ENCODE measurements around the gene SLC9A9. TPM values are rescaled to one million over a fixed set of nuclear protein-coding genes. Genes with fewer than 3 reads are reported as not detected.

SLC9A9 gene
- total RNA-seq, 1 donor from 2014 or later: 0.22 TPM

DNA sequence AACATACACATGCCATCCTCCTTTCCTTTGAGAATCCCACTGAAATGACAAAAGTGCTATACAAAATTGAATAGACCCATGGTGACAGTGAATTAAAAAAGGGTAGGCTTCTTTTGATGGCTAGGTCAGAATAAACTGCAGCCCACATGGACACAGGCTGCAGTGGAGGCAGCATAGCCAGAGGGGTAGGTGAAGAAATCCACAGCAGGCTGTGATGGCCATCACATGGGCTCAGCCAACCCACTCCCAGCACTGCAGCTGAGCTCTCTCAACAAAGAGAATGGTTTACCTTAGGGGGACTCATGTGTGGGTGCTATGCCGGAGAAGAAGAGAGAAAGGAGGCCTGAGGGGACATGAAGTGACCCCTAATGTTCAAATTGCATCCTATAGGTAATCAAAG lies 397.6 kb downstream of the SLC9A9 start:
- no peaks in the 10 kb centered on the region for H3K4me1 Mint-ChIP-seq
- H3K9me3 Mint-ChIP-seq: no peaks in the 10 kb centered on the region
- Histone ChIP-seq H4K20me1 (ENCODE audit: low read depth) (no peaks in the 10 kb centered on the region), H3K27me3 (no peaks in the 10 kb centered on the region), H3K9ac (no peak overlapping the region), H3K36me3 (no peaks in the 10 kb centered on the region), H3K9me3 (ENCODE audit: low read depth) (no peaks in the 10 kb centered on the region), H3K79me2 (ENCODE audit: low read depth) (no peaks in the 10 kb centered on the region), H3K4me2 (no peak overlapping the region), H3K4me1 (no peaks in the 10 kb centered on the region), H3K27ac (no peak overlapping the region), H3K4me3 (no peak overlapping the region), H3F3A (ENCODE audit: low read depth) (peaks cover 23% of the 10 kb centered on the region), H2AFZ (replicated peaks) (no peak overlapping the region)
- H3K36me3 Mint-ChIP-seq: no peaks in the 10 kb centered on the region
- DNase-seq (ENCODE audit: low spot score): peak; percentile 9
- H3K27ac Mint-ChIP-seq: no peak overlapping the region
- TF ChIP-seq EZH2 (IDR thresholded peaks at IDR 0.05): no peak
- TF ChIP-seq, protein P1, sequence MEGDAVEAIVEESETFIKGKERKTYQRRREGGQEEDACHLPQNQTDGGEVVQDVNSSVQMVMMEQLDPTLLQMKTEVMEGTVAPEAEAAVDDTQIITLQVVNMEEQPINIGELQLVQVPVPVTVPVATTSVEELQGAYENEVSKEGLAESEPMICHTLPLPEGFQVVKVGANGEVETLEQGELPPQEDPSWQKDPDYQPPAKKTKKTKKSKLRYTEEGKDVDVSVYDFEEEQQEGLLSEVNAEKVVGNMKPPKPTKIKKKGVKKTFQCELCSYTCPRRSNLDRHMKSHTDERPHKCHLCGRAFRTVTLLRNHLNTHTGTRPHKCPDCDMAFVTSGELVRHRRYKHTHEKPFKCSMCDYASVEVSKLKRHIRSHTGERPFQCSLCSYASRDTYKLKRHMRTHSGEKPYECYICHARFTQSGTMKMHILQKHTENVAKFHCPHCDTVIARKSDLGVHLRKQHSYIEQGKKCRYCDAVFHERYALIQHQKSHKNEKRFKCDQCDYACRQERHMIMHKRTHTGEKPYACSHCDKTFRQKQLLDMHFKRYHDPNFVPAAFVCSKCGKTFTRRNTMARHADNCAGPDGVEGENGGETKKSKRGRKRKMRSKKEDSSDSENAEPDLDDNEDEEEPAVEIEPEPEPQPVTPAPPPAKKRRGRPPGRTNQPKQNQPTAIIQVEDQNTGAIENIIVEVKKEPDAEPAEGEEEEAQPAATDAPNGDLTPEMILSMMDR (IDR thresholded peaks at IDR 0.05): no peak
- TF ChIP-seq EZH2phosphoT487 (IDR thresholded peaks at IDR 0.05): no peak
- no peaks in the 10 kb centered on the region for H3K27me3 Mint-ChIP-seq (ENCODE audit: insufficient read depth, low read depth)
- no peak overlapping the region for H3K4me3 Mint-ChIP-seq

DNA sequence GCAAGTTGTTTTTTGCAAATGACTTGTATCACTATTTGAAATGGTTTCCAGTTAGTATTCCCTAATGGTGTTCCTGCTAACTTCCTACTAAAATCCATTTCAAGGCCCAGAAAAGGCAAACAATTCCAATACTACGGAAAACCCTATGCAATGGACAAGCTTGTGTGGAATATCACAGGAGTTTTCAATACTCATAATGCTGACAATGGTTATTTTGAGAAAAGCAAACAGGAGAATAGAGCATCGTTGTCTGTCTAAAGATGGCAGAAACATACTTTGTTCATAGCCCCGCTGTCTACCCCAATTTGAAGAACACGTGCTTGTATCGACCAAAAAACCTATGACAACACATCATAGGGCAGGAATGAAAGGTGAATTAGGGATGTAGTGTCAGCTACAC lies 400.8 kb downstream of the SLC9A9 start:
- H3K9ac ChIP-seq: no peak overlapping the region
- no peaks in the 10 kb centered on the region for H3K36me3 Mint-ChIP-seq
- no peaks in the 10 kb centered on the region for H3K79me2 ChIP-seq (ENCODE audit: low read depth)
- H3K9me3 Mint-ChIP-seq: no peaks in the 10 kb centered on the region
- H4K20me1 ChIP-seq (ENCODE audit: low read depth): no peaks in the 10 kb centered on the region
- no peaks in the 10 kb centered on the region for H3K9me3 ChIP-seq (ENCODE audit: low read depth)
- no peaks in the 10 kb centered on the region for H3K27me3 Mint-ChIP-seq (ENCODE audit: insufficient read depth, low read depth)
- no peak overlapping the region for H3K27ac ChIP-seq
- H3K4me1 ChIP-seq: no peaks in the 10 kb centered on the region
- H3K4me3 ChIP-seq: no peak overlapping the region
- DNase-seq (ENCODE audit: low spot score): no peak
- no peak overlapping the region for H3K4me2 ChIP-seq
- H3K4me1 Mint-ChIP-seq: no peaks in the 10 kb centered on the region
- no peaks in the 10 kb centered on the region for H3K36me3 ChIP-seq
- H3K27ac Mint-ChIP-seq: no peak overlapping the region
- no peak overlapping the region for H3K4me3 Mint-ChIP-seq
- H2AFZ ChIP-seq (replicated peaks): no peak overlapping the region
- H3K27me3 ChIP-seq: no peaks in the 10 kb centered on the region
- H3F3A ChIP-seq (ENCODE audit: low read depth): peaks cover 23% of the 10 kb centered on the region
- no peak for TF ChIP-seq EZH2phosphoT487 (IDR thresholded peaks at IDR 0.05)
- TF ChIP-seq, protein P1 (IDR thresholded peaks at IDR 0.05): no peak
- TF ChIP-seq EZH2 (IDR thresholded peaks at IDR 0.05): no peak

DNA sequence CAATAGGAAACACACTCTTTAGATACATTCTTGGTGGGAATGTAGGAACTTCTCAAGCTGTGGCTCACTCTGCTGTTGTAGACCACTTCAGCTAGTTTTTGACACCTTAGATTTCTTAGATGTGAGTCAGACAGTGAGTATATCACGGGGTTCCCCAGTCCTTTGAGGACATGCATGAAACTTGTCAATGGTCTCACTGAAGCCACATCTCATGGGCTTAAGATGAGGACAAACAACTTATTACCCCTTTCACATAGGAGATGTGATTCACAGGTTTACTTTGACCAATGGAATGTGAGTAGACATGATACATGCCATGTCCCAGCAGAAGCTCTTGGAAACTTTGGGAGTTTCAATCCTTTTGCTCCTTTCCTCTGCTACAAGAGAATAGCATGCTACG lies 403.1 kb downstream of the SLC9A9 start:
- H3K4me2 ChIP-seq: no peak overlapping the region
- H3K27me3 Mint-ChIP-seq (ENCODE audit: insufficient read depth, low read depth): no peaks in the 10 kb centered on the region
- no peak overlapping the region for H2AFZ ChIP-seq (replicated peaks)
- no peaks in the 10 kb centered on the region for H3K36me3 Mint-ChIP-seq
- no peak overlapping the region for H3K27ac Mint-ChIP-seq
- no peaks in the 10 kb centered on the region for H3K9me3 Mint-ChIP-seq
- no peaks in the 10 kb centered on the region for H4K20me1 ChIP-seq (ENCODE audit: low read depth)
- DNase-seq (ENCODE audit: low spot score): no peak
- no peaks in the 10 kb centered on the region for H3K36me3 ChIP-seq
- peaks cover 16% of the 10 kb centered on the region for H3F3A ChIP-seq (ENCODE audit: low read depth)
- TF ChIP-seq, protein P1 (IDR thresholded peaks at IDR 0.05): no peak
- no peak for TF ChIP-seq EZH2 (IDR thresholded peaks at IDR 0.05)
- no peaks in the 10 kb centered on the region for H3K79me2 ChIP-seq (ENCODE audit: low read depth)
- no peak overlapping the region for H3K27ac ChIP-seq
- H3K9ac ChIP-seq: no peak overlapping the region
- H3K4me3 Mint-ChIP-seq: no peak overlapping the region
- no peaks in the 10 kb centered on the region for H3K9me3 ChIP-seq (ENCODE audit: low read depth)
- no peaks in the 10 kb centered on the region for H3K27me3 ChIP-seq
- H3K4me1 ChIP-seq: no peaks in the 10 kb centered on the region
- no peak overlapping the region for H3K4me3 ChIP-seq
- H3K4me1 Mint-ChIP-seq: no peaks in the 10 kb centered on the region

Data from neural progenitor cell (in vitro differentiated cells).